GM08714 (cell line): ENCODE measurements around the gene DCUN1D5.
A peak's percentile ranks its signal among the peaks of the same experiment; 100 is the strongest.

ENCODE experiments used
- H3K4me3 ChIP-seq: fragments of 200-500 bp; sonication (Bioruptor generic); 2 replicates; pipeline ENCODE4 v1.5.1; 2014; ENCODE audit warnings: mild to moderate bottlenecking, low read length, inconsistent platforms
- ZNF274 ChIP-seq: IDR thresholded peaks from 2 replicates; pipeline ENCODE4 v1.6.1; 2012; ENCODE audit warnings: mild to moderate bottlenecking, low read depth, low read length

Gene DCUN1D5

DNA sequence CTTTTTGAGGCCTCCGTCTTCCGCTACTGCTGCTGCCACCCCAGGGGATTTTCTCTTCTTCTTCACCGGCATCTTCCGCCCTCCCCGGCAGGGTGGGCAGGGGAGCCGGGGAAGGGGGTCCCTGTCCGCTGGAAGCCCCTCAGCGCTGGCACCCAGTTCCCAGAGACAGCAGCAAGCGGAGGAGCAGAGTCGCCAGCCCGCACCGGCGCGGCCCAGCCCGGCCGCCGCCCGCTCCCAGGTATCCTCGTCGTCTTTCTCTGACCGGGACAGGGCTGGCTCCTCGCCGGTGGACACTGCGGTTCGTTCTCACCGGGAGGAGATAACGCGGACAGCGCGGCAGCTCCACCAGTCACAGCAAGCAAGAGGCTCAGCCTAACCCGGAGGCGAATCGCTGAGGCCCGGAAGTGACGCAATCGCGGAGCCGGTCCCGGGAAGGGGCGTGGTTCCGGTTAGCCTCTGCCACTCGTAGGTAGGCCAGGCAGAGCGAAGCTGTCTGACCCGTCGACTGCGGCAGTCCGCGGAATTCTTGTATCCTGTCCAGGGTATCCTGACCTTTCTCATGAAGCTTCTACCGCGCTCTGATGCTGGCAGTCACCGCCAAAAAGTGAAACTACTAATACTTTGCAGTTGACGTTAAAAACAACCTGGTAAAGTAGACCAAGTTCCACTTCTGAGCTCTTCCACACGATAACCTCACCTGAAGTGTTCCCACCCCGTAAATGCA, at the start of gene DCUN1D5:
TSS of gene DCUN1D5 (minus strand) at position 360 of the 724 bp plus-strand sequence. CDS start at position 72, 288 bp downstream.
- no peak for TF ChIP-seq ZNF274
- peak within 1 kb of the TSS; percentile 91 for H3K4me3 ChIP-seq

DNA sequence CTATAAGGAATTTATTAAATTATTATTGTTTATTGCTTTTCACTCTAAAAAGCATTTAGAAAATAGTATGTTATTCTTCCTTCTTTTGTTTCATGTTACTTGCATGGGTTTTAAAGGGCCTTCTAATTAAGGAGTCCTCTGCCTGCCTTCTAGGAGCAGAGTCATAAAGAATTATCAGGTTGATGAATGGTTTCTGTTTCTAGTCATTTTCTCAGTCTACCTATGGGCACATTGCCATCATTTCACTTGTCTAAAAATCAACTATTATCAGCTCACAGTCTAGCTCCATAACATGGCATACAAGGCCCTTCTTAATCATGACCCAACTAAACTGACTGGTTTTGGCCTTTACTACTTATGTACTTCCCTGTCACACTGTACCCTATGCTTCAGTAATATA, 33.5 kb upstream of the DCUN1D5 start:
- H3K4me3 ChIP-seq: no peak overlapping the region
- TF ChIP-seq ZNF274: no peak

DNA sequence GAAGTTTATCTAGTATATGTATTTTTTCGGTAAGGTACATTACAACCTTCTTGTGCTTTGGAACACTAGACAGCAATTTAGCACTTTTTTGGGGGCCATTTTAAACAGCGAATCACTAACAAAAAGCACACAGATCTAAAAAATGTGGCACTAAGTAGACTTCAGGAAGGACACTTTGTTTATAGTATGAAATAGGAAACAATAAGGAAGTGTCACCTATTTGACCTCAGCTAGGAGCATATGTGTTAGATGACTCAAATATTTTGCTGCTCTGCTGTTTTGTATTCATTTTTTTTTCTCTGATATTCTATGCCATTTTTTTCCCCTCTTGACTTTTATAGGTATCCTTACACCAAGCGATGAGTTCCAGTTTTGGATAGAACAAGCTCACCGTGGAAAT, 22.9 kb upstream of the DCUN1D5 start:
- H3K4me3 ChIP-seq: no peak overlapping the region

DNA sequence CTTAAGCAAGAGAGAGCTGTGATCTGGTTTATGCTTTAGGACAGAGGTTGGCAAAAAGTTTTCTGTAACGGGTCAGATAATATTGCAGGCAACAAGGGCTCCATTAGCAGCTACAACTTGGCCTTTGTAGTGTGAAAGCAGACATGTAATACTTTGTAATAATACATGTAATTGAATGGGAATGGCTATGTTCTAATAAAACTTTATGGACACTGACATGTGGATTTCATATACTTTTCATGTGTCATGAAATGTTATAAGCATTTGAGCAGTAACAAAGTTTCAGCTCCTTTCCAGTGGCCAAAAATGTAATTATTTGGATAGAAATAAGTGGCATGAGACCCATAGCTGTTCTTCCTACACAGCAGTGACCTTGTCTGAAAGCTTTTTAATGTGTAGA, 20.4 kb upstream of the DCUN1D5 start:
- H3K4me3 ChIP-seq: no peak overlapping the region
- no peak for TF ChIP-seq ZNF274

More for the DNA sequence above, 22.9 kb upstream of the DCUN1D5 start:
- no peak for TF ChIP-seq ZNF274

DNA sequence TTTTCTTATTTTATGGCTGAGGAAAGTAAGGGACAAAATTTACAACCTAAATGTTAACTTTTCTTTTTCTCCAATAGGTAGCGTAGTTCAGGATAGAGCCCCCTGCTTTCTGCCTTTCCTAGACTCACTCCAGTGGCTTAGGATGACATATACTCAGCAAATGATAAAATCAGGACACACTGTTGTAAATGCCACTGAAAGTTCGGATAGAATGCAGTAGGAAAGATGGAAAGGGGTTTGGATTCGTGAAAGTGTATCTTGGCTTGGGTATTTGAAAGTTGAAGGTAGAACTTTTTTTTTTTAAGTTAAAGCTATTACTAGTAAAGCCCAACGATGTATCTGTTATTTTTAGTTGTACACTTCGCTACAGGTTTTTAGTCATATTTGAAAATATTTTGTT, 19.4 kb upstream of the DCUN1D5 start:
- no peak overlapping the region for H3K4me3 ChIP-seq
- no peak for TF ChIP-seq ZNF274

DNA sequence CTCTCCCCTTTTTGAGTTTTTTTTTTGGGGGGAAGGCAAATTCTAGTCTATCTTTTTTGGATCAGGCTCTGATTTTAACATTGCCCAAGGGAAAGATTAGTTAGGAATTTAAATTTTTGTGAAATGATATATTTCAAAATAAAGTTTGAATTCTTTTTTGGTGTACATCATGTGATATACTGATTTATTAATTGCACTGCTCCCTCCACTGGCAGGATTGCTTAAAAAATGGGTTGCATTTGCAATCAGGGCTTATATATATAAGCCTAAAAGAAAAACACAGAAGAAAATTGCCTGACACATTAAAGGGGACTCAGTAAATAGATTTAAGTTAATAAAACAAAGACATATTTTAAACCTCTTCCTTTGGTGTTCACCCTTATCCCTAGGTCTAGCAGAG, 18.4 kb upstream of the DCUN1D5 start:
- H3K4me3 ChIP-seq: no peak overlapping the region
- TF ChIP-seq ZNF274: no peak

DNA sequence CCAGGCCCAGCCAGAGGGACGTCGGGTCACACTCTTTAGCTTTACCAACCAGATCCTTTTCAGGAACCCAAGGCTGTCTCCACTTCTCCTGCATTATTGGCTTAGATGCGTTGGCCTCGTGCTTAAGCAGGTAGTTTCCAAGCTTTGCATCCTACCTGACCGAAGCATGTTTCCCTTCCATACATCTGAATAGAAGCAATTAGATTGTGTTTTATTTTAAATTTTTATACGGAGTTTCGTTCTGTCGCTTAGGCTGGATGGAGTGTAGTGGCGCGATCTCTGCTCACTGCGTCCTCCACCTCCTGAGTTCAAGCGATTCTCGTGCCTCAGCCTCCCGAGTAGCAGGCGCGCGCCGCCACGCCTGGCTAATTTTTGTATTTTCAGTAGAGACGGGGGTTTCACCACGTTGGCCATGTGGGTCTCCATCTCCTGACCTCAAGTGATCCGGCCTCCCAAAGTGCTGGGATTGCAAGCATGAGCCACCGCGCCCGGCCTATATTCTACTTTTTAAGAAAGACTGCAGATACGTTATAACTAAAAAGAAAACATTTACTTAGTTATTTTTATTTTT, 17.9 kb upstream of the DCUN1D5 start:
- TF ChIP-seq ZNF274: no peak
- H3K4me3 ChIP-seq: peak overlapping the region; percentile 62

DNA sequence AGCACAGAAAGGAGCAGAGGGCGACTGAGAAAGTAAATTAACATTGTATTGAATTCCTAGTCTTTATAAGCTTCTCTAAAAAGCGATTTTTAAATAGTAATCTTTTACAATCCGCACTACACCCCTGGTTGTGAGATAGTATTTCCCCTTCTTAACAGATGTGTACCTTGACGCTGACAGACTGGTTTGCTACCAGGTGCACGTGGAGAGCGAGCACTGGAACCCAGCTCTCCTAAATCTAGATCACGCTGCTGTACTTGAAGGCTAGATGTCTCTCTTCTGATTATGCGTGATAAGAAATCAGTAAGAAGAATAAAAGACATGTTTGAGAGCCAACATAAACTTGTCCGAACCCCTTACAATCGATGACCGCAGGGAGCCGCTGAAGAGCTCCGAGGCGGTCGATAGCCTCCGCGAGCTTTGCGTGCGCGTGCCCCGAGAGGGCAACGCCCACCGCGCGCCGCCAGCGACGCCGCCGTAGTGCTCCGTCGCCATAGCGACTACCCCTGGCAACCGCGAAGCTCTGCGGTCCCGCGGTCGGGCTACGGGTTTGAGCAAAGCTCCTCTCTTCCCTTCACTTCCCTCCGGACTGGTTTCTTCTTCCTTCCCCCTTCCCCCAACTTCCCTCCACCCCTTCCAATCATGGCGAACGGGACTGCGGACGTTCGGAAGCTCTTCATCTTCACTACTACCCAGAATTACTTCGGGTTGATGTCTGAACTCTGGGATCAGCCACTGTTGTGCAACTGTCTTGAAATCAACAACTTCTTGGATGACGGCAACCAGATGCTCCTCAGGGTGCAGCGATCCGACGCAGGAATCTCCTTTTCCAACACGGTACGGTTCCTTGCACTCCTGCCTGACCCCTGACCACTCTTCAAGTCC, 17.2 kb upstream of the DCUN1D5 start, which contains the start of gene DYNC2H1:
TSS of gene DYNC2H1 (plus strand) at position 494 of the 885 bp plus-strand sequence. CDS start at position 643, 149 bp downstream.
- H3K4me3 ChIP-seq: peak within 1 kb of the TSS; percentile 62
- no peak for TF ChIP-seq ZNF274

DNA sequence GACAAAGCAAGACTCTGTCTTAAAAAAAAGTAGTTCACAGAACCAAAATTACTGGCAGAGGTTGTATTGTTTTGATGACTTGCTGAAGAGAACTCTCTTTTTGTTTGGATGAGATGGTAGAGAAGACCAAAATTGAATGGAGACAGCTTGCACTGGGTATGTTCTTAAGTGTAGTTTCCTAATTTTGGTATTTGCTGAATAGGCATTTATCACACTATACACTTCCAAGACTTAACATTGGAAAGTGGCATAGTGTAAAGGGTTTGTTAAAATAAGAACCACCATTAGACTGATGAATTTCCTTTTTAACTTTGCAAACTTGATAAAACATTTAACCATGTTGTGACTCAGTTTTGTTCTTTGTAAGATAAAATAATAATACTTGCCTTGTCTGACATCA, 5.3 kb upstream of the DCUN1D5 start:
- TF ChIP-seq ZNF274: no peak
- no peak overlapping the region for H3K4me3 ChIP-seq

DNA sequence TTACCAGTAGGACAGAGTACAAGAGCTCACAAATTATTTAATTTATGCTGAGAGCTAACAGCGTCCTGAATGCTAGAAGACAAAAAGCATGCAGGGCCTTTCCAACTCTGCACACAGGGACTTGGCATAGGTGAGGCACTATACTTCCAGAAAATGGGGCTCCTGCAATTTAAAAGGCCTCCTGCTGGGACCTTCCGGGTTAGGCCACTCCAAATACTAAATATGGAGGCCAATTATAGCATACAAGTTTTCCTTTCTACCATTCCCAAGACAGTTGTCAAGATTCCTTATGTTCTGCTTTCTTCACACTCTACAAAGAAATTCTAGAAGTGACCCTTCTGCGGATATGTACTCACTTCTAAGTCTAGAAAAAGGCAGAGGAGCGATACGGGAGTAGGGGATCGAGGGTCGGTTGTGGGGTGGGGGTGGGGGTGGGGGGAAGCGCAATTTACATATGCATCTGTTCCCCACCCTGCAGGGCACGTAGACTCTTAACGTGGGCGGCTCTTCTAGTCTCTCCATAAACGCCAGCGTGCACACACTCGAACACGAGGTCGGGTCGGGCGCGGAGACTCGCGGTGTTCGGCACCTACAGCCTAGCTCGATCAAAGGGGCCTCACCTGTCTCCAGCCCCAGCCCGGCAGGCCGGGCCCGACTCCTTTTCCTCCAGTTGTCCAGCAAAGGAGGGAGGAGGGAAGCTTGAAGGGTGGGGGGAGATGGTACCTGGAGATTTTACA, 728 bp downstream of the DCUN1D5 start:
- TF ChIP-seq ZNF274: no peak
- H3K4me3 ChIP-seq: peak overlapping the region; percentile 91

DNA sequence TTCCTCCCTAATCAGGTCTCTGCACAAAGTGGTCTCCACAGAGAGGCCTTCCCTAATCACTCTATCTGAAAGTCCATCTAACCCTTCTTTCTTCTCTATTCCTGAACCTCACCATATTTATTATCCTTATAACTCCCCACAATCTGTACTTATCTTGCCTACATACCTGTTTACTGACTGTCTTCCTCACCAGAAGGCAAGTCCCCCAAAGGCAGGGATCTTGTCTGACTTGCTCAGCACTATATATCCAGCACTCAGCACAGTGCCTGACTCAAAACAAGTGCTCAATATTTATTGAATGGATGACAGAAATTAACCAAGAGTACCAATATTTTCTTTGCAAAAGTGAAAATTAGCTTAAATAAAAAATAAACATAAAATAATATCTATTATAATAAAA, 5.5 kb downstream of the DCUN1D5 start:
- no peak overlapping the region for H3K4me3 ChIP-seq
- TF ChIP-seq ZNF274: no peak

DNA sequence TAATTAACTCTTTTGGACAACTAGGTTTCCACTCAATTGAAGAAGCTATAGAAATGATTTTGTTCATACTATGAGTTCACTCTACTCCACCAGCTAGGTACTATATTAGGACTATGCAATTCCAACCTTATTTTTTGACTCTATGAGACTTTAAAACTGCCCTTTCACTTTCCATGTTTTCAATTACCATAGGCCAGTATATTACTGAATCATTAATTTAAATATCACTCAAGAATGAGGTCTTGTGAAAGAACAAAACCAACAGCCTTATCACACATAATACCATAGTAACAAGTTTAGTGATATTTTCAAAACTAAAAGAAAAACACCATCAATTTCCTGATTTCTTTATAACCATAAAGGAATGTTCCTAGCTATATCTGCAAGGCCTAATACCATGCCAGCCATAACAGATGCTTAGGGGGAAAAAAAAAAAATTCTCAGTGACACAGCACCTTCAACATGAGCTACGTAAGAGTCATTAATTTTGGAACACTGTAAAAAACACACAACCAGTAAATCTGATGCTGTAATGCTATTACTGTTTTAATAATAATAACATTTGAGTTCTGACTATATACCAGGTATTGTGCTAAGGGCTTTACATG, 6.1 kb downstream of the DCUN1D5 start:
- no peak for TF ChIP-seq ZNF274
- no peak overlapping the region for H3K4me3 ChIP-seq

DNA sequence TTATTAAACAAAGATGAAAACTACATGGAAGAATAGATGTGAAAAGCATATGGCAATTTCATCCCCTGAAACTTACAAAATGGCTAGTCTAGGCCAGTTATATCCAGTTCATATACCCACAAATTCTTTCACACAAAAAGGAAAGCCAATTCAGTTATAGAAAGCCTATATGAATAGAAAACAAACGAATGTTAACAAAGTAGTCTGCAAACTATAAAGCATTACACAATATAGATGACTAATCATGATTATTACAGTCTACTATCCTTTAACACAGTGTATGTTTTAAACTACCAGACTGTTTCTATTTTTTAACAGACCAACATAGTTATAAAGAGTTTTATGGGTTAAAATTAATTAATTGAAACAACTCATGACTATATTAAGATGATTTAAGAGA, 12.1 kb downstream of the DCUN1D5 start:
- TF ChIP-seq ZNF274: no peak

DNA sequence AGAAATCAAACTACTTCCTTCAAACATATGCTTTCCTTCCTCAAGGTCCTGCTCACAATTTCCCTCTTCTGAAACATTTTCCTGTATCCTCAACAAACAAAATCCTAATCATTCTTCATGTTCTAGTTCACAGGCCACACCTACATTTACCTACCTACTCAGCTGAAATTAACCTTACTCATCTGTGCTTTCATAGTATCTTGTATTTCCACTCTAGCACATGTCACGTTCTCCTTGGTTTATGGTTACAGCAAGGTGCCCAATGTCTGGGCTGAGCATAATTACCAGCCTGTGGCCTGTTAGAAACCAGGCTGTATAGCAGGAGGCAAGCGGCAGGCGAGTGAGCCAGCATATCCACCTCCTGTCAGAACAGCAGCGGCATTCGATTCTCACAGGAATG, 13.2 kb downstream of the DCUN1D5 start:
- H3K4me3 ChIP-seq: no peak overlapping the region
- TF ChIP-seq ZNF274: no peak

More for the DNA sequence above, 12.1 kb downstream of the DCUN1D5 start:
- H3K4me3 ChIP-seq: no peak overlapping the region

DNA sequence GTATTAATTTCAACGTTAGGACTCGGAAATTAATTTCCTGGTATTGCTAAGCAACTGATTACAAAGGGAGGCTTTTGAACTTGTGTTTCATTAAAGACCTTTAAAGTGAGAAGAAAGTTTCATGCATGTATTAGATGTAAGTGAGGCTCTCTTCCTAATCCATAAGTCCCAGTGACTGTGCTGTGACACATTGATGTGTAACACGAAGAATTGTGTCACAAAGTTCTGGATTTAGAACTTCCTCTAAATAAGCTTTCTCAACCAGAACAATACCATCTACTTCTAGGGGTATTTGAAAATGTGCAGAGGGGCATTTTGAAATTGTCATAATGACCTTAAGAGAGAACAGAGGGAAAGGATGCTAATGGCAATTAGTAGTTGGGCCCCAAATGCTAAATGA, 14.4 kb downstream of the DCUN1D5 start:
- no peak for TF ChIP-seq ZNF274

More for the DNA sequence above, 14.4 kb downstream of the DCUN1D5 start:
- no peak overlapping the region for H3K4me3 ChIP-seq
